Measurements from ENCODE around the gene FOXA2. TPM values are rescaled to one million over a fixed set of nuclear protein-coding genes. Genes with fewer than 3 reads are reported as not detected.

The FOXA2 gene
- total and polyA plus RNA-seq, 2 donors (not counting 3 experiments of a cell fraction or from before 2014, with no cell fraction given), result not detected

- dilution Hi-C loops (cut with MboI; ENCODE audit: extremely low pct_ligation_motif_present, low sequenced_read_pairs), result no loop called here
- Histone ChIP-seq H3K4me3 (replicated peaks in 1 of 3; ENCODE audit: insufficient read depth in 1 of 3, low read depth in 1 of 3, low read length in 3 of 3) (no peak overlapping the region), H3K27ac (ENCODE audit: insufficient read depth, low read depth, low read length) (no peak overlapping the region), H3K79me2 (ENCODE audit: control insufficient read depth, insufficient read depth, low read length) (no peaks in the 10 kb centered on the region), H3K4me2 (ENCODE audit: insufficient read depth, low read length) (no peak overlapping the region), H3K9me1 (replicated peaks; ENCODE audit: control insufficient read depth, extremely low read depth, insufficient read depth, low read length) (no peaks in the 10 kb centered on the region), H3K9ac (replicated peaks; ENCODE audit: extremely low read depth, insufficient read depth, low read length) (no peak overlapping the region), H2AFZ (ENCODE audit: low read depth, low read length) (no peak overlapping the region), H3K4me1 (ENCODE audit: control insufficient read depth, extremely low read depth, insufficient read depth, low read length) (no peaks in the 10 kb centered on the region), H3K27me3 (ENCODE audit: control insufficient read depth in 2 of 2, insufficient read depth in 2 of 2, low read length in 2 of 2) (peaks cover 65 to 80% of the 10 kb centered on the region in 2 experiments), H3K9me3 (replicated peaks; ENCODE audit: control insufficient read depth, insufficient read depth, low read length) (no peaks in the 10 kb centered on the region), H4K20me1 (replicated peaks; ENCODE audit: control insufficient read depth, extremely low read depth, insufficient read depth, low read length) (no peaks in the 10 kb centered on the region), H3K36me3 (ENCODE audit: control insufficient read depth in 2 of 2, extremely low read depth in 1 of 2, insufficient read depth in 2 of 2, low read length in 2 of 2) (no peaks in the 10 kb centered on the region)
- BruUV-seq (replicated peaks), result no TSS peak
- DNase-seq (ENCODE audit: low read depth, low spot score), result no peak
- FAIRE-seq, result no peak
- TF ChIP-seq MAX (IDR thresholded peaks at IDR 0.05; ENCODE audit: insufficient read depth, insufficient read length), result no peak
- ChIA-PET CTCF (no interaction called here), POLR2A (no interaction called here)
- intact Hi-C loops (cut with micrococcal nuclease), result no loop called here
Observed at GRCh38 chr20:22563062-22563965, 21.1 kb downstream of the FOXA2 start.

- BruUV-seq (replicated peaks), result no TSS peak
- H4K20me1 ChIP-seq (replicated peaks; ENCODE audit: control insufficient read depth, extremely low read depth, insufficient read depth, low read length), result no peaks in the 10 kb centered on the region
- H2AFZ ChIP-seq (ENCODE audit: low read depth, low read length), result no peak overlapping the region
- H3K27me3 ChIP-seq (ENCODE audit: control insufficient read depth in 2 of 2, insufficient read depth in 2 of 2, low read length in 2 of 2), result peaks cover 63 to 78% of the 10 kb centered on the region in 2 experiments
- no peak overlapping the region for H3K27ac ChIP-seq (ENCODE audit: insufficient read depth, low read depth, low read length)
- ChIA-PET POLR2A (no interaction called here), CTCF (no interaction called here)
- no peaks in the 10 kb centered on the region for H3K4me1 ChIP-seq (ENCODE audit: control insufficient read depth, extremely low read depth, insufficient read depth, low read length)
- no peaks in the 10 kb centered on the region for H3K9me1 ChIP-seq (replicated peaks; ENCODE audit: control insufficient read depth, extremely low read depth, insufficient read depth, low read length)
- DNase-seq (ENCODE audit: low read depth, low spot score) (no peak), FAIRE-seq (no peak)
- no peak overlapping the region for H3K4me2 ChIP-seq (ENCODE audit: insufficient read depth, low read length)
- H3K9ac ChIP-seq (replicated peaks; ENCODE audit: extremely low read depth, insufficient read depth, low read length), result no peak overlapping the region
- dilution Hi-C loops (cut with MboI; ENCODE audit: extremely low pct_ligation_motif_present, low sequenced_read_pairs), result no loop called here
- no peaks in the 10 kb centered on the region for H3K9me3 ChIP-seq (replicated peaks; ENCODE audit: control insufficient read depth, insufficient read depth, low read length)
- H3K4me3 ChIP-seq (replicated peaks in 1 of 3; ENCODE audit: insufficient read depth in 1 of 3, low read depth in 1 of 3, low read length in 3 of 3), result no peak overlapping the region
- intact Hi-C loops (cut with micrococcal nuclease), result no loop called here
- no peaks in the 10 kb centered on the region for H3K36me3 ChIP-seq (ENCODE audit: control insufficient read depth in 2 of 2, extremely low read depth in 1 of 2, insufficient read depth in 2 of 2, low read length in 2 of 2)
- H3K79me2 ChIP-seq (ENCODE audit: control insufficient read depth, insufficient read depth, low read length), result no peaks in the 10 kb centered on the region
- TF ChIP-seq CTCF (IDR thresholded peaks at IDR 0.05; ENCODE audit: extremely low read depth in 1 of 2, insufficient read depth in 1 of 2, low read depth in 1 of 2, low read length in 2 of 2) (no peak), GATA2 (IDR thresholded peaks at IDR 0.05; ENCODE audit: insufficient read depth, insufficient read length, low read depth, low read length) (no peak)
Observed at GRCh38 chr20:22562620-22563019, 21.8 kb downstream of the FOXA2 start.
